Motor neuron (in vitro differentiated cells): ENCODE data around the gene WBP1L. TPM values are rescaled to one million over a fixed set of nuclear protein-coding genes. Genes with fewer than 3 reads are reported as not detected.
"Not testable (repeated sequence)": the region's sequence is repeated elsewhere in the genome, so short reads cannot be mapped to it uniquely, and the experiment has no call there.

Source experiments
- ATAC-seq, 8 experiments: fragments of 200-7000 bp; cut with Tn5 transposase; replicated peaks in 6 of 8; 2 replicates each; pipeline ENCODE4 v1.8.0; 2021; ENCODE audit warnings: mild to moderate bottlenecking in 8 of 8, moderate library complexity in 8 of 8
- H3K27ac ChIP-seq, 2 donors: fragments of 250-450 bp; sonication (Bioruptor Pico); 2 replicates each; pipeline ENCODE4 v1.9.0; 2021; ENCODE audit warnings: antibody characterized with exemption in 2 of 2, mild to moderate bottlenecking in 2 of 2, moderate library complexity in 1 of 2
- H3K4me1 ChIP-seq, 2 donors: fragments of 250-450 bp; sonication (Bioruptor Pico); replicated peaks in 1 of 2; 2 replicates each; pipeline ENCODE4 v1.6.1; 2021; ENCODE audit warnings: antibody characterized with exemption in 2 of 2, mild to moderate bottlenecking in 2 of 2, moderate library complexity in 1 of 2
- H3K4me3 ChIP-seq, 5 donors: fragments of 250-450 bp; sonication (Bioruptor Pico); 2 replicates each; pipeline ENCODE4 v1.9.0; 2021; ENCODE audit warnings: antibody characterized with exemption in 5 of 5, mild to moderate bottlenecking in 5 of 5, moderate library complexity in 4 of 5
- WGBS, 10 experiments: fragments of 450-650 bp; shearing (Covaris generic); methylation state at CpG; one replicate each; pipeline ENCODE4 v1.0.0; 2022; 5-methylcytosine and 5-hydroxymethylcytosine counted together
- in situ Hi-C, 9 experiments: fragments of 400-800 bp; cut with MboI; loops; one replicate each; pipeline ENCODE4 v1.15.0; 2021; ENCODE audit warnings: low sequenced_read_pairs in 9 of 9, low pct_unique_long_range_greater_than_20kb in 2 of 9; ENCODE audit not compliant: unreplicated experiment in 9 of 9
- total RNA-seq, 8 experiments: library from RNA; unstranded; fragments of 300-600 nt; gene quantifications; 2 replicates each; pipeline versions ENCODE4 v1.2.3 to v1.2.4, GENCODE V29; 2022

Gene WBP1L
- total RNA-seq, 8 experiments from 2014 or later = 21.1 to 49.7 (median 26.7) TPM

DNA sequence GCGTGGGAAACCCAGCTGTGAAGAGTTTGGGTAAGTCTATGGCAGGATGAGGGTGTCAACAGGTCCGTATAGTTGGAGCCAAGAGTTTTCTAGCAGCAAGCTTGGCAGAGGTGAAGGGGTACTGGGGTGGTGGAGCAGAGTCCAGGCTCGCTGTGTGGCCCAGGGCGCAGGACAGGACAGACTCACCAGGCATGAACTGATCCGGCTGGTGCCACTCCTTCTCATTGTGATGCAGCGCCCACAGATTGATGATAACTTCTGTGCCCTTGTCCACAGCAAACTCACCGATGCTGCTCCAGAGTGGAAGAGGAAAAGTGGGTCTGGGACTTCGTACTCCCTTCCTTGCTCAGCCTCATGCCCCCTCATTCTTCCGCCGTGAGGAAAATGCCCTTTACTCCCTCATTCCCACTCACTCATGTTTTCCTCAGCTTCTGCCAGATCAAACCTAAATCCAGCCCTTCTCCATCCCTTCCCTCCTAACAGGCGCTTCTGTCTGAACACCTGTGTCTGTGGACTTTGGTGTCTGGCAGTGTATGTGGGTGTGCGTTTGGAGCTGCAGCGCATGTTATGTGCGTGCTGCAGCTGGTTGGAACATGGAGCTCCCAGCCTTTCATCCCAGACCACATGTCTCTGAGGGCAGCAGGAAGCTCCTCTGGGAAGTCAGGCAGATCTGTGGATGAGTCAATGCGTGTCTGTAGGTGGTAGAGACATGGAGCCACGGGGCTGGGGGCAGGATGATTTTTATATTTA is 87.7 kb downstream of the WBP1L start:
- Histone ChIP-seq H3K4me1 (peaks cover 0 to 2% of the 10 kb centered on the region in 2 donors), H3K4me3 (no peak overlapping the region), H3K27ac (no peak overlapping the region)
- 48 to 89% (median 79%) methylated on average over 1 to 10 of the region's 16 CpGs; no CpG with 5 or more reads in 1 of the 10 experiments for WGBS, 10 experiments
- in situ Hi-C loops = loop anchor here in 2 of 9 experiments (10.0 kb wide), 2 partner anchors 73 to 243 kb away; no protein-coding TSS in a partner anchor
- ATAC-seq = peak in 1 of 8 experiments; percentile 43

DNA sequence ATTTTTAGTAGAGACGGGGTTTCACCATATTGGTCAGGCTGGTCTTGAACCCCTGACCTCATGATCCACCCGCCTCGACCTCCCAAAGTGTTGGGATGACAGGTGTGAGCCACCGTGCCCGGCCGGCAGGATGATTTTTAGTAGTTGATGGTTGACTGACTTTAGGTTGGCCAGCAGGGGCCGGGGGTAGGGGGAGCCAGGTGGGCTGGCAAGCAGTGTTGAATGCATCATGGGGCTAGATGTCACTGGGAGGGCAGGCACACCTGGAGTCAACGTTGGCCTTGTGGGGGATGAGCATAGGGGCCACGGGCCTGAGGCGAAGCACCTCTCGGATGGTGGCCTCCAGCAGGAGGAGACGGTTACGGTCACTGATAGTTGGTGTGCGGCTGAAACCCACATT is 88.5 kb downstream of the WBP1L start:
- H3K4me1 ChIP-seq = peaks cover 0 to 2% of the 10 kb centered on the region in 2 donors
- no peak for ATAC-seq
- no peak overlapping the region for H3K27ac ChIP-seq
- WGBS, 10 experiments = 53 to 86% methylated on average over 3 to 8 of the region's 14 CpGs; no CpG with 5 or more reads in 8 of the 10 experiments
- H3K4me3 ChIP-seq = no peak overlapping the region
- in situ Hi-C loops = loop anchor here in 2 of 9 experiments (10.0 kb wide), 2 partner anchors 73 to 243 kb away; no protein-coding TSS in a partner anchor

DNA sequence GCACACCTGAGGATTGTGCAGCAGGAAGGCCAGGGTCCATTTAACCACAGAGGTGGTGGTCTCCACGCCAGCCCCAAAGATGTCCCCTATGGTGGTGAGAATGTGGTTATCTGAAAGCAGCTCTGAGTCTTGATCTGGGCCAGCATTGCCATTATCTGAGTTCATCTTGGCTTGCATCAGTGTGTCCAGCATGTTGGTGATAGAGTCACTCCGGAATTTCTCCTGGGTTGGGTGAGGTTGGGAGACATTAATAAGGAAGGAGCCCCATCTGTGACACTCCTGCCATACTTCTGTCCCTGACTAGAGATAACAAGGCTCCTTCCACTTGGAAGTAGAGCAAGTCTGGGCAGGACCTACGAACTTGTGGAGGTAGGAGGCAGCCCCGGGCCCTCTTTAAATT is 89.2 kb downstream of the WBP1L start:
- Histone ChIP-seq H3K4me3 (no peak overlapping the region), H3K4me1 (peaks cover 0 to 2% of the 10 kb centered on the region in 2 donors), H3K27ac (no peak overlapping the region)
- no peak for ATAC-seq
- in situ Hi-C loops = loop anchor here in 2 of 9 experiments (10.0 kb wide), 2 partner anchors 72 to 242 kb away; no protein-coding TSS in a partner anchor
- WGBS, 10 experiments = 47 to 100% (median 81%) methylated on average over 1 to 3 of the region's 4 CpGs; no CpG with 5 or more reads in 3 of the 10 experiments

DNA sequence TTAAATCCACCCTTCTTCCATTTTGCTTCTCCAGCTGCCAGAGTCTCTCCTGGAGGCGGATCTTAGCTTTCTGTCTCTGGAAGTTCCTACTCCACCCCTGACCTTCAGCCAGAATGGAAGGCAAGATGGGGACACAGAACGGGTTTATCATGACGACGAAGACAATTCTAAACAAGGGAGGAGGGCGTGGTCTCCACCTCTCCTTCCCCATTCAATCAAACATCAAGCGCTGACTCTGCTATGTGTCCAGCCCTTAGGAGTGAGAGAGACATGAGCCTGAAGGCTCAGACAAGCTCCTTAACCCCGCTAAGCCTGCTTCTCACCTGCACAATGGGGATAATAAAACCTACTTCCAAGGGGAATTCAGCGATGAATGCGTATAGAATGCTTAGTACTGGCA is 90.4 kb downstream of the WBP1L start:
- peak in 2 of 8 experiments; percentile 16 to 24 for ATAC-seq
- H3K4me3 ChIP-seq = no peak overlapping the region
- 20 to 77% (median 64%) methylated on average over 1 to 9 of the region's 9 CpGs for WGBS, 10 experiments

DNA sequence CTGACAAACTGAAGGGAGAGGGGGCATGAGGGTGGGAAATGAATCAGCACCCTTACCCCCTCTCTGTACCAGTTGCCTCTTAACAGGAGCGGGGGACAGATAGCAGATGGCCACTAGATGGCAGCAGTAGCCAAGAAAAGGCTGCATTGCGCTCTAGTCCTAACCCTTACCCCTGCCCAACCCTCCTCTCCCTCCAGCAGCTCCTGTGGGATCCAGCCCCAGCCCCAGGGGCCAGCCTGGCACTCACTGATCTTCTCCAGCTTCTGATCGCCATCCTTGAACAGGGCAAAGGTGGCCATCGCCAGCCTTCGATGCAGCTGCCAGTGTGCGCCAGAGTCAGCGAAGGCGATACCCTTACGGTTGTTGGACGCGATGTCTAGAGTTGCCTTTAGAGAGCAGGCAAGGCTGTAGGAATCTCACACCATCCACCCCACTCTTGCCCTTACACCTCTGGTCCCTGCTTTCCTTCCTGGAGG is 91.3 kb downstream of the WBP1L start:
- in situ Hi-C loops = loop anchor here in 2 of 9 experiments (5.0 to 10.0 kb wide), 3 partner anchors 67 to 240 kb away; no protein-coding TSS in a partner anchor
- peak; percentile 95 to 100 (median 100) for ATAC-seq

More for the DNA sequence above, 90.4 kb downstream of the WBP1L start:
- Histone ChIP-seq H3K27ac (no peak overlapping the region), H3K4me1 (peaks cover 0 to 2% of the 10 kb centered on the region in 2 donors)
- in situ Hi-C loops = loop anchor here in 2 of 9 experiments (10.0 kb wide), 2 partner anchors 71 to 241 kb away; no protein-coding TSS in a partner anchor

DNA sequence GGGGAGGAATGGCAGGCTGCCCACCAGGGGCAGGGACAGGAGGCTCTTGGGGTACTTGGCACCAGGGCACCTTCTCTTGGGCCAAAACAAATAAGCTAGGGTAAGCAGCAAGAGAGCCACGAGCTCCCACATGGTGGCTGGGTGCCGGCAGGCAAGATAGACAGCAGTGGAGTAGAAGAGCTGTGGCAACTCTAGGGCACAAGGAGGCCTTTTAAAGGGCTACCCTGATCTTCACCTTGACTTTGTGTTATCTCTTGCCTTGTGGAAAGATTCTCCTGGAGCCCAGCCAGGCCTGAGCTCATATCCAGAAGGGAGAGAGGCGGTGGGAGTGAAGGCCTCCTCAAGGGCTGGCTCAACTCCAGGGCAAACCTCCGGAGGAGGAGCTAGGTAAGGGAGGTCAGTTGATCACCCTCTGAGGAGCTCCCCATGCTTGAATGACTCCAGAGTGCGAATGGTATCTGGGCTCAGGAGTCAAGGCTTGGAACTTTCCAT is 93.5 kb downstream of the WBP1L start, which contains the start of gene CYP17A1:
TSS of gene CYP17A1 (minus strand) at position 184 of the 492 bp plus-strand sequence. CDS start at position 132, 52 bp downstream.
- no peak within 1 kb of the TSS for H3K27ac ChIP-seq
- H3K4me1 ChIP-seq = peaks cover 0 to 2% of the 10 kb centered on the region in 2 donors
- no peak for ATAC-seq
- in situ Hi-C loops = loop anchor here in 2 of 9 experiments (5.0 to 10.0 kb wide), 3 partner anchors 65 to 238 kb away; no protein-coding TSS in a partner anchor
- WGBS, 10 experiments = 40 to 100% (median 90%) methylated on average over 1 to 5 of the region's 5 CpGs; no CpG with 5 or more reads in 7 of the 10 experiments
- no peak within 1 kb of the TSS for H3K4me3 ChIP-seq

More for the DNA sequence above, 91.3 kb downstream of the WBP1L start:
- 0 to 100% (median 35%) methylated on average over 1 to 5 of the region's 11 CpGs; no CpG with 5 or more reads in 6 of the 10 experiments for WGBS, 10 experiments
- H3K27ac ChIP-seq = no peak overlapping the region
- no peak overlapping the region for H3K4me3 ChIP-seq
- H3K4me1 ChIP-seq = peaks cover 0 to 2% of the 10 kb centered on the region in 2 donors

DNA sequence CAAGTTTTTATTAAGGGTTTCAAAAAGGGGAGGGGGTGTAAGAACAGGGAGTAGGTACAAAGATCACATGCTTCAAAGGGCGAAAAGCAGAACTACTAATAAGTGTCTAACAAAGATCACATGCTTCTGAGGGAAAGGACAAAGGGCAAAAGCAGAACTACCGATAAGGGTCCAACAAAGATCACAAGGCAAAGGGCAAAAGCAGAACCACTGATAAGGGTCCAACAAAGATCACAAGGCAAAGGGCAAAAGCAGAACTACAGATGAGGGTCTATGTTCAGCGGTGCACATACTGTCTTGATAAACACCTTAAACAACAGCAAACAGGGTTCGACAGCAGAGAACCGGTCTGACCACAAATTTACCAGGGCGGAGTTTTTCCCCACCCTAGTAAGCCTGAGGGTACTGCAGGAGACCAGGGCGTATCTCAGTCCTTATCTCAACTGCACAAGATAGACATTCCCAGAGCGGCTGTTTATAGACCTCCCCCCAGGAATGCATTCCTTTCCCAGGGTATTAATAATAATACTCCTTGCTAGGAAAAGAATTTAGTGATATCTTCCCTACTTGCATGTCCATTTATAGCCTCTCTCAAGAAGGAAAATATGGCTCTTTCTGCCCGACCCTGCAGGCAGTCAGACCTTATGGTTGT is 94.7 kb downstream of the WBP1L start:
- 67 to 100% (median 97%) methylated on average over 1 to 4 of the region's 9 CpGs; no CpG with 5 or more reads in 2 of the 10 experiments for WGBS, 10 experiments
- not testable (repeated sequence) for H3K4me1 ChIP-seq, H3K27ac ChIP-seq, H3K4me3 ChIP-seq, ATAC-seq
- in situ Hi-C loops = loop anchor here in 2 of 9 experiments (5.0 to 10.0 kb wide), 3 partner anchors 64 to 236 kb away; no protein-coding TSS in a partner anchor

DNA sequence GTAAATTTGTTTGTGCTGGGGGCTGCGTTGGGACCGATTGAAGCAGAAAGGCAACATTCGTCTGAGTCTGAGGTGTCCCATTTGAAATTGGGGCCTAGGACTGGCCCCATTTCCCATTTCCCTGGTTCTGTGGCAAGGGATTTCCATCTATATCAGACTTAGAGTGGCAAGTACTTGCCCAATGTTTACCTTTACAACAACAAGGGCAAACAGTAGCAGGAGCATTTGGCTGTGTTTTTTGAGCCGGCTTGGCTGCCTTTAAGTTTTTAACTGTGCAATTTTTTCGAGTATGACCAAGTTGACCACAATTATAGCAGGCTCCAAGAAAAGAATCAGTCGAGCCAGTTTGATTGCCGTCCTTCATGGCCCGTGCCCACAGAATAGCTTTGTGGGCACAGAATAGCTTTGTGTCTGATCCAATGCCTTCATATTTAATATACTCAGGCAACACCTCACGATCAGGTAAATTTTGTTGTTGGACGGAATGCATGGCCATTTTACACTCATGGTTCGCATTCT is 98.1 kb downstream of the WBP1L start:
- in situ Hi-C loops = no loop called here

DNA sequence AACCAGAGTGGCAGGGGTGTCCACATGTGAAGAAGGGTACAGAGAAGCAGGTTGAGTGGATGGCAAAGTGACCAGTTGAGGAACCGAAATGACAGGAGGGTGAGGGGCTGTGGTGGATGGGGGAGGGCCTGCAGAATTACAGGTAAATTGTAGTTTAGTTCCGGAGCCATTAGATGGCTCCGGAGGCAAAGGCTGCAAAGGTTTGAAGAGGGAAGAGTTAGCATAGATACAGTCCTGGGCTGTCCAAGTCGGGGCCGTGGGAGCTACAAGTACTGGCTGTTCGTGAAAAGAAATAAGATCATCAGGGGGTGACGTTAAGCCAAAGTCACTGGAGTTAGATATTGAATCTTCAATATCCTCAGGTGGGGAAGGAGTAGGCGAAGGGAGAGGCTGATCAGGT is 99.4 kb downstream of the WBP1L start:
- H3K4me1 ChIP-seq, ATAC-seq, H3K27ac ChIP-seq, in situ Hi-C loops, H3K4me3 ChIP-seq: not testable (repeated sequence)
- 18 to 85% (median 50%) methylated on average over 1 to 7 of the region's 8 CpGs; no CpG with 5 or more reads in 1 of the 10 experiments for WGBS, 10 experiments

More for the DNA sequence above, 98.1 kb downstream of the WBP1L start:
- no peak for ATAC-seq
- Histone ChIP-seq H3K4me1 (no peaks in the 10 kb centered on the region), H3K27ac (no peak overlapping the region), H3K4me3 (no peak overlapping the region)
- 38 to 100% (median 75%) methylated on average over 1 to 10 of the region's 11 CpGs; no CpG with 5 or more reads in 2 of the 10 experiments for WGBS, 10 experiments

DNA sequence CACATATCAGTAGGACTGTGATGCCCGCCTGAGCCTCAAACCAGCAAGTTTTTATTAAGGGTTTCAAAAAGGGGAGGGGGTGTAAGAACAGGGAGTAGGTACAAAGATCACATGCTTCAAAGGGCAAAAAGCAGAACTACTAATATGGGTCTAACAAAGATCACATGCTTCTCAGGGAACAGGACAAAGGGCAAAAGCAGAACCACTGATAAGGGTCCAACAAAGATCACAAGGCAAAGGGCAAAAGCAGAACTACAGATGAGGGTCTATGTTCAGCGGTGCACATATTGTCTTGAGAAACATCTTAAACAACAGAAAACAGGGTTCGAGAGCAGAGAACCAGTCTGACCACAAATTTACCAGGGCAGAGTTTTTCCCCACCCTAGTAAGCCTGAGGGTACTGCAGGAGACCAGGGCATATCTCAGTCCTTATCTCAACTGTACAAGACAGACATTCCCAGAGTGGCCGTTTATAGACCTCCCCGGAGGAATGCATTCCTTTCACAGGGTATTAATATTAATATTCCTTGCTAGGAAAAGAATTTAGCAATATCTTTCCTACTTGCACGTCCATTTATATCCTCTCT is 100.5 kb downstream of the WBP1L start:
- 56 to 100% (median 67%) methylated on average over 1 to 4 of the region's 6 CpGs; no CpG with 5 or more reads in 5 of the 10 experiments for whole genome bisulfite sequencing, 10 experiments
- H3K4me3 ChIP-seq, H3K4me1 ChIP-seq, ATAC-seq, in situ Hi-C loops, H3K27ac ChIP-seq: not testable (repeated sequence)

DNA sequence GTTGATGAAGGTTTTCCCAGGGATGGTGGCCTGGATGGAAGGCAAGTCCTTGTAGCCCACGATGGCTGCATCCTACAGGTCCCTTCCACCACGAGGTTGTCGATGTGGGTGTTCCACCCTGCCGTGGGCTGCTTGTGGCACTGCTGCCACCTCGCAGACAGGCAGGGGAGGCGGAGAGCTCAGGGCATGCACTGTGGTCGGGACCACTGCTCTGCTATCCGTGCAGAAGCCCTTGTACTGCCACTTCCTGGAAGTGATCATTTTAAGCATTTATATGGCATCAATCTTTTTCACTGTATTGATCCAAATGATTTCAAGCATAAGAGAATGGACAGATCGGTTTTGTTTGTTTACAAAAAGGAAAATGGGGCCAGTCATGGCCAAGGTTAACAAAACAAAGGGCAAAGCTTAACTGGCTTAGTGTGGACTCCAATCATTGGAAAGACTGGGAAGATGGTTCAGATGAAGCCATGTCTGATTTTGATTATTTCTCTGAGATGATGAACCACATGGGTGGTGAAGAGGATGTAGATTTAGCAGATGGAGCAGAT is 101.7 kb downstream of the WBP1L start:
- H3K4me3 ChIP-seq = no peak overlapping the region
- no peak for ATAC-seq
- H3K4me1 ChIP-seq = no peaks in the 10 kb centered on the region
- WGBS, 10 experiments = 35 to 87% (median 76%) methylated on average over 1 to 8 of the region's 9 CpGs; no CpG with 5 or more reads in 2 of the 10 experiments
- in situ Hi-C loops = no loop called here
- no peak overlapping the region for H3K27ac ChIP-seq
